KBM-7 (cell line): ENCODE measurements around the gene KRT9.
"Not testable (repeated sequence)": the region's sequence is repeated elsewhere in the genome, so short reads cannot be mapped to it uniquely, and the experiment has no call there.

Experiments
- DNase-seq: peaks from one replicate; pipeline ENCODE4 v3.0.0-alpha.2; 2015
- in situ Hi-C: fragments of 300-500 bp; cut with MboI; formaldehyde crosslinking; loops from 2 replicates; pipeline ENCODE4 v1.14.3; 2020; ENCODE audit warnings: low sequenced_read_pairs, low pct_unique_long_range_greater_than_20kb, mixed read lengths

KRT9 gene

DNA sequence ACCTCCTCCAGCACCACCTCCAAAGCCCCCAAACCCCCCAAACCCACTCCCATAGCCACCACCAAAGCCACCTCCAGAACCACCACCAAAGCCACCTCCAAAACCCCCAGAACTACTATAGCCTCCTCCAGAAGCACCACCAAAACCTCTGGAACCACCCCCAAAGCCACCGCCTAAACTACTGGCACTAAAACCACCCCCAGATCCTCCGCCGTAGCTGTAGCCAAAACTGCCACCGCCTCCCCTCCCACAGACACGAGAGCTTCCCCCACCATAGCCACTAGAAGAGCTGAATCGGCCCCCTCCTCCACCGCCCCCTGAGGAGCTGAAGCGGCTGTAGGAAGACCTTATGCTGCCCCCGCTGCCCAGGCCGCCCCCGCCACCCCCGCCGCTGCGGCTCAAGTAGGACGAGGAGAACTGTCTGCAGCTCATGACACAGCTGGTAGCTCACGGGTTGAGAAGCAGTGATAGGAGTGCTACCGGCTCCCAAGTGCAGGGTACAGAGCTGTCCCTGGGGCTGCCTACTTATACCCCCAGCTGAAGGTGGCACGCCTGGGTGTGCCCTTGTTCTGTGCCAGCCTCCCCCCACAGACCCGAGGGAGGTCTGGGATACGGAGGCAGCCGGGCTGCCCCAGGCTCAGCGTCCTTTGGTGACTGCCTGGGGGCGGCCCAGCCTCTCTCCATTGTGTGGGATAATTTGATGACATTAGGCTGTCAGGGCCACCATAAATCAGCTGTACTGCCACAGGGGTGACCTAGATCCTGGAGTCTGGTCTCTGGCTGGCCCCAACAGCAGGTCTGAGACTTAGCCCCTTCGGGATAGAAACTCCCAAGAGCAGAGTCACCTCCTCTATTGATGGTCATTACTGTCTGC lies at the start of gene KRT9:
Gene KRT9, minus strand, starts transcription at position 499 of the 874 bp plus-strand sequence. Its CDS starts 67 bp downstream, at position 432.
- in situ Hi-C loops, result no loop called here
- no peak for DNase-seq

GRCh38 chr17:41621435-41621817 lies 49.6 kb upstream of the KRT9 start:
- in situ Hi-C loops, DNase-seq: not testable (repeated sequence)

DNA sequence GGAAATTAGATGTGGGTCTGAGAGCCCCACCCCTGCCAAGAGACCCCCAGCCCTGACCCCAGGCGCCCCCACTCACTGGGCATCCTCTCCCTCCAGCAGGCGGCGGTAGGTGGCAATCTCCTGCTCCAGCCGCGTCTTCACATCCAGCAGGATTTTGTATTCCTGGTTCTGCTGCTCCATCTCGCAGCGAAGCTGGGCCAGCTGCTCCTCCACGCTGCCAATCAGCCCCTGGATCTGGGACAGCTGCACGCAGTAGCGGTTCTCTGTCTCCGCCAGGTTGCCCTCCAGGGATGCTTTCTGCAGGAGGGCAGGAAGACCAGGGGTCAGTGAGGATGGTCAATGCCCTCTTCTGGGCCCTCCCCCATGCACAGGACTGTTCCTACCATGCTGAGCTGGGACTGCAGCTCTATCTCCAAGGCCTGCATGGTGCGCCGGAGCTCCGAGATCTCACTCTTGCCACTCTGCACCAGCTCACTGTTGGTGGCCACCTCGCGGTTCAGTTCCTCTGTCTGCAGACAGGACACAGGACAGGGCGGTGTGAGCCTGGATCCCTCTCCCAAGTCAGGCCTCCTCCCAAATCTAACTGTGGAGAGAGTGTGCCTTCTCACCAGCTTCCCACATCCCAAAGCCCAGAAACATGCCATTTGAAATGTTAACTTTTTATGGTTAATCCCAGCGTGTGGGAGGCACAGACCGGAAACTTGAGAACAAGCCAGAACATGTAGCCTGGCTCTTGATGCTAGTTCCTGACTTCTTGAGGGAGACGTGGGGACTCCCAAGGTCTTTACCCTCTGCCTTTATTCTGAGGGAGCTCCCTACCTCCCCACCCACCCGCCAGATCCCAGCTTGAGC lies 49.0 kb upstream of the KRT9 start:
- in situ Hi-C loops, result no loop called here
- DNase-seq, result peak; percentile 16

- in situ Hi-C loops, DNase-seq: not testable (repeated sequence)
Observed at GRCh38 chr17:41619927-41620582, 48.2 kb upstream of the KRT9 start.

GRCh38 chr17:41619036-41619926 lies 47.4 kb upstream of the KRT9 start:
- DNase-seq, result no peak
- in situ Hi-C loops, result no loop called here

- in situ Hi-C loops, result no loop called here
Observed at GRCh38 chr17:41618341-41619035, 46.6 kb upstream of the KRT9 start.

GRCh38 chr17:41617698-41618097 lies 45.8 kb upstream of the KRT9 start:
- in situ Hi-C loops, result no loop called here

More at GRCh38 chr17:41618341-41619035, 46.6 kb upstream of the KRT9 start:
- no peak for DNase-seq

DNA sequence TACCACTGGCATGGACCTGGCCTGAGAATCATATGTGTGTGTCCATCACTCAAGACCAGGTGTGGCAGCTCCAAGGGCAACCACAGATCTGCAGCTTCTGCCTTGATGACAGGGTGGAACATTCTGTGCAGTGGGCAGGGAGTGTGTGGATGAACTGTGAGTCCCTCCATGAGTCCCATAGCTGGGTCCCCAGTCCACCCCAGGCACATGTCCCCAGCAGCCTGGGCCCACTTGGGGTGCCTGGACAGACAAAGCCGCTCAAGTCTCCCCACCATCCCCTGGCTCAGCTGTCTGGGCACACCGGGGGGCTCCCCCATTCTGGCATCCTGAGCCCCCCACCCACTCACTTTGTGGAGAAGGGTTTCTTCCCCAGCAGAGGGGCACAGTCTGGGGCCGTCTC lies 45.3 kb upstream of the KRT9 start:
- in situ Hi-C loops, result no loop called here
- no peak for DNase-seq

More at GRCh38 chr17:41617698-41618097, 45.8 kb upstream of the KRT9 start:
- no peak for DNase-seq

- in situ Hi-C loops, DNase-seq: not testable (repeated sequence)
Observed at GRCh38 chr17:41616486-41616885, 44.6 kb upstream of the KRT9 start.

DNA sequence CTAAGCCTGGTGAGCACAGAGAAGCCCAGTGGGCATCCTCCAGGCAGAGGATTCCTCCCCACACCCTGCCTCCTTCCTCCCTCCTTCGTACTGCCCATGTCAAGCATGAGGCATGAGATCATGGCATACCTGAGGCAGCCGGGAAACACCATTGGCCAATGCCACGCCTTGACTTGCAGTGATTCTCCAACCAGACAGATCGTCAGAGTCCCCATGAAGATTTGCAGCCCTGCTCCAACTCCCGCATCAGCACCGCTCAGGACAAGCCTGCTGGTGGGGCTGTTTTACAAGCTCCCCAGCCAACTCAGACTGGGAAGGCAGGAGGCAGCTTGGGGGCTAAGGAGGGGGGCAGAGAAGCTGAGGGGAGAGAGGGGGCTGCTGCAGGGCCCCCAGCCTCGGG lies 43.6 kb upstream of the KRT9 start:
- in situ Hi-C loops, result no loop called here
- DNase-seq, result no peak

DNA sequence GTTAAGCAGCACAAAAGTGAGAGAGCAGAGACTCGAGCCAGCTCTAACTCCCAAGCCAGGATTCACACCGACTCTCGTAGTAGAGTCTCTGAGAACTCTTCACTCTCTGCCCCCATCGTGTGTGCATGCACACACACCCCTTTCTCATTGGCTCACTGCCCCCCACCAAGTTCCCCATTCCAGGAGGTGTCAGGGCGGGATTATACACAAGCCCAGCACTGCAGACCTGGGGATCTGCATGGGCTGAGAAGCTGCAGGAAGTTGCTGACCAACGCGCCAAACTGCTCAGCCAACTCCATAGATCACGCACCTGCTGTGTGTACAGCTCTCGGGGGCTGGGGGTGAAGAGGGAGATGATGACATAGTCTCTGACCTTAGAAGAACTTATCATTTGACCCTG lies 42.9 kb upstream of the KRT9 start:
- in situ Hi-C loops, result not testable (repeated sequence)

DNA sequence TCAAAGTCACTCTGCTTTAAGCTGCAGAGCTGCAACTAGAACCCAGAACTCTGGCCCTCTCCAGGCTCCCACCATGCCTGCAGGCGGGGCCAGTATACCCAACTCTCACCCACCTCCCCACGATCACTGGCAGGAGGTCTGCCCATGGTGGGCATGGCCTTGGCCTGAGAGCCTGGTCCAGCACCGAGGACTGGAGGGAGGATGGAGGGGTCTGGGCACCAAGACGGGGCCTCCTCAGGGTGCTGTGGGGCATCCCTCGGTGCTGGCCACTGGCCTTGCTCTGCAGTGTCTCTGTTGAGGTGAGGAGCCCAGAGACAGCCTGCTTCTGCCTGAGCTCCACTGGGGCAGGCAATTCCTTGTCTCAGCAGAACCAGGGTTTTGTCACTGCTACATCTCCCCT lies 42.2 kb upstream of the KRT9 start:
- DNase-seq, result no peak
- in situ Hi-C loops, result no loop called here

More for the DNA sequence above, 42.9 kb upstream of the KRT9 start:
- peak; percentile 26 for DNase-seq

- in situ Hi-C loops, result no loop called here
- DNase-seq, result no peak
Observed at GRCh38 chr17:41613277-41614082, 41.6 kb upstream of the KRT9 start.

DNA sequence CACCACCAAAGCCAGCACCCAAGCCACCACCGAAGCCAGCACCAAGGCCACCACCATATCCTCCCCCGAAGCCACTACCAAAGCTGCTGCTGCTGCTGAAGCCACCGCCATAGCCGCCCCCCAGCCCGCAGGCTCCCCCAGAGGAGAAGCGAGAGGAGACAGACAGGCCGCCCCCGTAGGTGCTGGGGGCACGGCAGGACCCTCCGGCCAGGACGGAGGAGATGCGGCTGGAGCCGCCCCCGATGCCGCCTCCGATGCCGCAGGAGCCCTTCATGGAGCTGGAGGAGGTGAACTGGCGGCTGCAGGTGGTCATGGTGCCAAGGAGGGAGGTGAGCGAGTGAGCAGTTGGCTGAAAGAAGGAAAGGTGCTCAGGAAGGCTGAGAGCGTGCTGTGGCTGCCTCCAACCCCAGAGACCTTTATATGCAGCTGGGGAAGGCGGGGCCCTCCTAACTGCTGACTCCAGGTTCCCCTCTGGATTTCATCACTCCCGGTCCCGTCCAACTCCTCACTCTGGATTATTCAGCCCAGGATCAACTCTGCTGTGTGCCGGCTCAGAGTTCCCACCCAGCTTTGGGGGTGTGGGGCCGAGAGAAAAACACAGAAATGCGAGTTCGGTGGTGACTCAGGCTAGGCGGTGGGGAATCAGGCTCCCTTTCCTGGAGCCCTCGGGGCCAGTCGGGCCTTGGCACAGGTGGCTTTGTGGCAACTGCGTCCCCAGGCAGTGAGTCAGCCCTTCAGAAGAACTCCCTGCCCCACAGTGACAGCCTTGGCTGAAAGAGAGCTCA lies 40.7 kb upstream of the KRT9 start, which contains the start of gene KRT16:
Gene KRT16, minus strand, starts transcription at position 392 of the 785 bp plus-strand sequence. Its CDS starts 79 bp downstream, at position 313.
- DNase-seq, in situ Hi-C loops: not testable (repeated sequence)

DNA sequence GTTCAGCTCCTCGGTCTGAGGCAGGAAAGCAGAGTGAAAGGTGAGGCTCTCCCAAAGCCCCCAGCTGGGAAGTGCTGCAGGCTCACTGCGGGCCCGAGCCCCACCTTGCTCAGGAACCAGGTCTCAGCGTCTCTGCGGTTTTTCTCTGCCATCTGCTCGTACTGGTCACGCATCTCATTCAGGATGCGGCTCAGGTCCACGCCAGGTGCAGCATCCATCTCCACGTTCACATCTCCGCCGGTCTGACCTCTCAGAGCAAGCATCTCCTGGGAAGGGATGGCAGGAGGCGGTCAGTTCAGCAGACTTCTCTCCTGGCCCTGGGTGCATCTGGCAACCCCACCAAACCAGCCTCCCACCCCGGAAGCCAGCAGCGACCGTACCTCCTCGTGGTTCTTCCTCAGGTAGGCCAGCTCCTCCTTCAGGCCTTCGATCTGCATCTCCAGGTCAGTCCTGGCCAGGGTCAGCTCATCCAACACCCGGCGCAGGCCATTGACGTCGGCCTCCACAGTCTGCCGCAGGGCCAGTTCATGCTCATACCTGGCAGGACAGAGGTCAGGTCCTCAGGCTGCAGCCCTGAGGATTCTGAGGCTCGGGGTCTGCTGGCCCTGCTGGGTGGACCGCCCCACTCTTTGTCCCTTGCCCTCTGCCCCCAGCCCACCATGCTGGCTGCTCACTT lies 39.2 kb upstream of the KRT9 start:
- in situ Hi-C loops, result no loop called here
- no peak for DNase-seq

GRCh38 chr17:41610061-41610517 lies 38.2 kb upstream of the KRT9 start:
- in situ Hi-C loops, DNase-seq: not testable (repeated sequence)
